Measurements from ENCODE around the gene TRPM2. TPM values are rescaled to one million over a fixed set of nuclear protein-coding genes. Genes with fewer than 3 reads are reported as not detected.

Gene TRPM2
- total RNA-seq, 1 experiment from 2014 or later, result not detected

- Histone ChIP-seq H3K4me1 (replicated peaks; ENCODE audit: insufficient read depth) (no peaks in the 10 kb centered on the region), H3K9me3 (ENCODE audit: insufficient read depth, low read depth) (no peaks in the 10 kb centered on the region), H3K9me2 (ENCODE audit: insufficient read depth) (no peaks in the 10 kb centered on the region), H3K27ac (no peak overlapping the region), H2AFZ (no peak overlapping the region), H3K27me3 (ENCODE audit: insufficient read depth, low read depth) (peaks cover 57% of the 10 kb centered on the region), H4K20me1 (ENCODE audit: insufficient read depth) (no peaks in the 10 kb centered on the region), H3K79me2 (ENCODE audit: low read depth) (no peaks in the 10 kb centered on the region), H3F3A (ENCODE audit: insufficient read depth, low read depth) (no peaks in the 10 kb centered on the region), H3K4me2 (no peak overlapping the region), H3K4me3 (no peak overlapping the region), H3K36me3 (ENCODE audit: low read depth) (no peaks in the 10 kb centered on the region)
- no peak for TF ChIP-seq EZH2 (IDR thresholded peaks at IDR 0.05; ENCODE audit: low read depth)
- TF ChIP-seq, protein P1, sequence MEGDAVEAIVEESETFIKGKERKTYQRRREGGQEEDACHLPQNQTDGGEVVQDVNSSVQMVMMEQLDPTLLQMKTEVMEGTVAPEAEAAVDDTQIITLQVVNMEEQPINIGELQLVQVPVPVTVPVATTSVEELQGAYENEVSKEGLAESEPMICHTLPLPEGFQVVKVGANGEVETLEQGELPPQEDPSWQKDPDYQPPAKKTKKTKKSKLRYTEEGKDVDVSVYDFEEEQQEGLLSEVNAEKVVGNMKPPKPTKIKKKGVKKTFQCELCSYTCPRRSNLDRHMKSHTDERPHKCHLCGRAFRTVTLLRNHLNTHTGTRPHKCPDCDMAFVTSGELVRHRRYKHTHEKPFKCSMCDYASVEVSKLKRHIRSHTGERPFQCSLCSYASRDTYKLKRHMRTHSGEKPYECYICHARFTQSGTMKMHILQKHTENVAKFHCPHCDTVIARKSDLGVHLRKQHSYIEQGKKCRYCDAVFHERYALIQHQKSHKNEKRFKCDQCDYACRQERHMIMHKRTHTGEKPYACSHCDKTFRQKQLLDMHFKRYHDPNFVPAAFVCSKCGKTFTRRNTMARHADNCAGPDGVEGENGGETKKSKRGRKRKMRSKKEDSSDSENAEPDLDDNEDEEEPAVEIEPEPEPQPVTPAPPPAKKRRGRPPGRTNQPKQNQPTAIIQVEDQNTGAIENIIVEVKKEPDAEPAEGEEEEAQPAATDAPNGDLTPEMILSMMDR (conservative IDR thresholded peaks at IDR 0.05), result no peak
- intact Hi-C loops (cut with micrococcal nuclease; ENCODE audit: unreplicated experiment), result no loop called here
- no TSS peak for BruUV-seq (replicated peaks)
- DNase-seq, result no peak
- ChIA-PET CTCF (no interaction called here), POLR2A (ENCODE audit: unreplicated experiment) (no interaction called here)
These were observed 114.4 kb downstream of the TRPM2 start for GRCh38 chr21:44467859-44468195.

- intact Hi-C loops (cut with micrococcal nuclease; ENCODE audit: unreplicated experiment), result no loop called here
- Histone ChIP-seq H3F3A (ENCODE audit: insufficient read depth, low read depth) (no peaks in the 10 kb centered on the region), H3K4me1 (replicated peaks; ENCODE audit: insufficient read depth) (no peaks in the 10 kb centered on the region), H3K4me2 (no peak overlapping the region), H2AFZ (no peak overlapping the region), H4K20me1 (ENCODE audit: insufficient read depth) (no peaks in the 10 kb centered on the region), H3K9me3 (ENCODE audit: insufficient read depth, low read depth) (no peaks in the 10 kb centered on the region), H3K4me3 (no peak overlapping the region), H3K27me3 (ENCODE audit: insufficient read depth, low read depth) (peaks cover 29% of the 10 kb centered on the region), H3K9me2 (ENCODE audit: insufficient read depth) (no peaks in the 10 kb centered on the region), H3K27ac (no peak overlapping the region), H3K79me2 (ENCODE audit: low read depth) (no peaks in the 10 kb centered on the region), H3K36me3 (ENCODE audit: low read depth) (no peaks in the 10 kb centered on the region)
- ChIA-PET CTCF (no interaction called here), POLR2A (ENCODE audit: unreplicated experiment) (no interaction called here)
- TF ChIP-seq, protein P1 (conservative IDR thresholded peaks at IDR 0.05), result no peak
- TF ChIP-seq EZH2 (IDR thresholded peaks at IDR 0.05; ENCODE audit: low read depth), result no peak
- BruUV-seq (replicated peaks), result no TSS peak
- no peak for DNase-seq
These were observed 117.9 kb downstream of the TRPM2 start for GRCh38 chr21:44471341-44471740.

GRCh38 chr21:44471996-44472395 lies 118.6 kb downstream of the TRPM2 start:
- intact Hi-C loops (cut with micrococcal nuclease; ENCODE audit: unreplicated experiment), result no loop called here
- Histone ChIP-seq H3K27me3 (ENCODE audit: insufficient read depth, low read depth) (peaks cover 22% of the 10 kb centered on the region), H3K79me2 (ENCODE audit: low read depth) (no peaks in the 10 kb centered on the region), H3K4me3 (no peak overlapping the region), H3F3A (ENCODE audit: insufficient read depth, low read depth) (no peaks in the 10 kb centered on the region), H3K36me3 (ENCODE audit: low read depth) (no peaks in the 10 kb centered on the region), H2AFZ (no peak overlapping the region), H3K4me1 (replicated peaks; ENCODE audit: insufficient read depth) (no peaks in the 10 kb centered on the region), H3K9me2 (ENCODE audit: insufficient read depth) (no peaks in the 10 kb centered on the region), H3K4me2 (no peak overlapping the region), H3K9me3 (ENCODE audit: insufficient read depth, low read depth) (no peaks in the 10 kb centered on the region), H3K27ac (no peak overlapping the region), H4K20me1 (ENCODE audit: insufficient read depth) (no peaks in the 10 kb centered on the region)
- POLR2A ChIA-PET (ENCODE audit: unreplicated experiment), result no interaction called here
- no peak for DNase-seq
- no TSS peak for BruUV-seq (replicated peaks)
- TF ChIP-seq, protein P1 (conservative IDR thresholded peaks at IDR 0.05), result no peak
- TF ChIP-seq EZH2 (IDR thresholded peaks at IDR 0.05; ENCODE audit: low read depth), result no peak
- CTCF ChIA-PET, result no interaction called here
